Measurements from ENCODE around the gene TSGA10IP.

DNA sequence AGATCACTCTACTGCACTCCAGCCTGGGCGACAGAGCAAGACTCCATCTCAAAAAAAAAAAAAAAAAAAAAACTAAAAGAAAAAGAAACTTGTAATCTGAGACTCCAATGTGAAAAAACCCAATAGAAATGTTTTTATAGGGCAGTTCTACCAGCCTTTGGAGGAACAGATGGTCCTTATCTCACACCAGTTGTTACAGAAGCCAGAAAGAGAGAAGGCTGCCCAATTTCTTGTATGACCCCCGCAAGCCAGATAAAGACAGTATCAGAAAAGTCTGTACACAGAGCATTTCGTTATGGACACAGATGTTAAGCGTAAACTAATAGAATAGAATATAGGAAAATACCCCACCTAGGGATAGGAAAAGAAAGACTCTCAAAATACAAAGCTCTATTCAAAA lies 11.3 kb upstream of the TSGA10IP start:
- TF ChIP-seq, protein P1, sequence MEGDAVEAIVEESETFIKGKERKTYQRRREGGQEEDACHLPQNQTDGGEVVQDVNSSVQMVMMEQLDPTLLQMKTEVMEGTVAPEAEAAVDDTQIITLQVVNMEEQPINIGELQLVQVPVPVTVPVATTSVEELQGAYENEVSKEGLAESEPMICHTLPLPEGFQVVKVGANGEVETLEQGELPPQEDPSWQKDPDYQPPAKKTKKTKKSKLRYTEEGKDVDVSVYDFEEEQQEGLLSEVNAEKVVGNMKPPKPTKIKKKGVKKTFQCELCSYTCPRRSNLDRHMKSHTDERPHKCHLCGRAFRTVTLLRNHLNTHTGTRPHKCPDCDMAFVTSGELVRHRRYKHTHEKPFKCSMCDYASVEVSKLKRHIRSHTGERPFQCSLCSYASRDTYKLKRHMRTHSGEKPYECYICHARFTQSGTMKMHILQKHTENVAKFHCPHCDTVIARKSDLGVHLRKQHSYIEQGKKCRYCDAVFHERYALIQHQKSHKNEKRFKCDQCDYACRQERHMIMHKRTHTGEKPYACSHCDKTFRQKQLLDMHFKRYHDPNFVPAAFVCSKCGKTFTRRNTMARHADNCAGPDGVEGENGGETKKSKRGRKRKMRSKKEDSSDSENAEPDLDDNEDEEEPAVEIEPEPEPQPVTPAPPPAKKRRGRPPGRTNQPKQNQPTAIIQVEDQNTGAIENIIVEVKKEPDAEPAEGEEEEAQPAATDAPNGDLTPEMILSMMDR (IDR thresholded peaks at IDR 0.05), result no peak
- no peak for TF ChIP-seq POLR2A (IDR thresholded peaks at IDR 0.05)

Data from gastroesophageal sphincter (tissue), 3 donors.